Mesodermal cell (in vitro differentiated cells): ENCODE data around the gene GPHN.

Source experiments
- H3K27ac ChIP-seq: 2 replicates; pipeline ENCODE4 v1.7.0; 2013; ENCODE audit warnings: mild to moderate bottlenecking, low read depth, low read length, moderate library complexity; ENCODE audit not compliant: severe bottlenecking
- H3K36me3 ChIP-seq: 2 replicates; pipeline ENCODE4 v1.7.1; 2013; ENCODE audit warnings: mild to moderate bottlenecking, low read length, moderate library complexity; ENCODE audit not compliant: control insufficient read depth, insufficient read depth
- H3K4me1 ChIP-seq: one replicate; pipeline ENCODE4 v1.7.1; 2013; ENCODE audit warnings: mild to moderate bottlenecking, low read length; ENCODE audit not compliant: insufficient read depth, control insufficient read depth, poor library complexity, severe bottlenecking
- H3K4me3 ChIP-seq: 2 replicates; pipeline ENCODE4 v1.7.0; 2013; ENCODE audit warnings: low read length, control low read depth, mild to moderate bottlenecking; ENCODE audit not compliant: insufficient read depth, poor library complexity, severe bottlenecking; ENCODE audit errors: extremely low read depth
- H3K9me3 ChIP-seq: 2 replicates; pipeline ENCODE4 v1.7.1; 2013; ENCODE audit warnings: mild to moderate bottlenecking, low read length, moderate library complexity; ENCODE audit not compliant: control insufficient read depth
- WGBS, 2 experiments: methylation state at CpG; one replicate each; pipeline ENCODE4 v1.1.5; 2013; ENCODE audit warnings: missing lambda C conversion rate in 2 of 2; ENCODE audit not compliant: insufficient coverage in 2 of 2; 5-methylcytosine and 5-hydroxymethylcytosine counted together

Gene GPHN

GRCh38 chr14:66979101-66979974, 471.4 kb downstream of the GPHN start:
- Histone ChIP-seq H3K27ac (no peak overlapping the region), H3K4me3 (no peak overlapping the region), H3K36me3 (no peaks in the 10 kb centered on the region), H3K9me3 (no peaks in the 10 kb centered on the region), H3K4me1 (no peaks in the 10 kb centered on the region)
- WGBS, 2 experiments, result 89 to 100% methylated on average over 2 to 3 of the region's 3 CpGs

- Histone ChIP-seq H3K4me1 (no peaks in the 10 kb centered on the region), H3K27ac (no peak overlapping the region), H3K4me3 (no peak overlapping the region), H3K36me3 (no peaks in the 10 kb centered on the region), H3K9me3 (no peaks in the 10 kb centered on the region)
These were observed 474.3 kb downstream of the GPHN start for GRCh38 chr14:66982247-66982646.

- Histone ChIP-seq H3K4me1 (no peaks in the 10 kb centered on the region), H3K9me3 (no peaks in the 10 kb centered on the region), H3K27ac (no peak overlapping the region), H3K4me3 (no peak overlapping the region), H3K36me3 (no peaks in the 10 kb centered on the region)
- 71% methylated on average over 2 of the region's 2 CpGs; no CpG with 5 or more reads in 1 of the 2 experiments for WGBS, 2 experiments
These were observed 484.8 kb downstream of the GPHN start for GRCh38 chr14:66992776-66993175.

- Histone ChIP-seq H3K36me3 (no peaks in the 10 kb centered on the region), H3K4me3 (no peak overlapping the region), H3K9me3 (no peaks in the 10 kb centered on the region), H3K4me1 (no peaks in the 10 kb centered on the region), H3K27ac (no peak overlapping the region)
- WGBS, 2 experiments, result no CpG with 5 or more reads among the region's 1 CpG
These were observed 485.6 kb downstream of the GPHN start for GRCh38 chr14:66993512-66993911.

- no peaks in the 10 kb centered on the region for H3K4me1 ChIP-seq
- H3K27ac ChIP-seq, result no peak overlapping the region
- H3K36me3 ChIP-seq, result no peaks in the 10 kb centered on the region
- no peak overlapping the region for H3K4me3 ChIP-seq
- H3K9me3 ChIP-seq, result no peaks in the 10 kb centered on the region
- 50% methylated on average over 1 of the region's 3 CpGs; no CpG with 5 or more reads in 1 of the 2 experiments for WGBS, 2 experiments
These were observed 490.1 kb downstream of the GPHN start for GRCh38 chr14:66998013-66998412.

- Histone ChIP-seq H3K4me3 (no peak overlapping the region), H3K27ac (no peak overlapping the region), H3K9me3 (no peaks in the 10 kb centered on the region), H3K4me1 (no peaks in the 10 kb centered on the region), H3K36me3 (no peaks in the 10 kb centered on the region)
These were observed 492.0 kb downstream of the GPHN start for GRCh38 chr14:66999978-67000377.

GRCh38 chr14:67002994-67003753, 495.2 kb downstream of the GPHN start:
- no peaks in the 10 kb centered on the region for H3K4me1 ChIP-seq
- H3K27ac ChIP-seq, result no peak overlapping the region
- no peaks in the 10 kb centered on the region for H3K36me3 ChIP-seq
- no peaks in the 10 kb centered on the region for H3K9me3 ChIP-seq
- H3K4me3 ChIP-seq, result no peak overlapping the region

- Histone ChIP-seq H3K36me3 (no peaks in the 10 kb centered on the region), H3K4me1 (no peaks in the 10 kb centered on the region), H3K27ac (no peak overlapping the region), H3K9me3 (no peaks in the 10 kb centered on the region), H3K4me3 (no peak overlapping the region)
- no CpG with 5 or more reads among the region's 2 CpGs for WGBS, 2 experiments
These were observed 496.6 kb downstream of the GPHN start for GRCh38 chr14:67004521-67004920.

- H3K27ac ChIP-seq, result no peak overlapping the region
- no peaks in the 10 kb centered on the region for H3K36me3 ChIP-seq
- no peaks in the 10 kb centered on the region for H3K9me3 ChIP-seq
- H3K4me1 ChIP-seq, result no peaks in the 10 kb centered on the region
- 100% methylated on average over 1 of the region's 1 CpG; no CpG with 5 or more reads in 1 of the 2 experiments for WGBS, 2 experiments
- H3K4me3 ChIP-seq, result no peak overlapping the region
These were observed 502.7 kb downstream of the GPHN start for GRCh38 chr14:67010602-67011001.

GRCh38 chr14:67016856-67017255, 508.9 kb downstream of the GPHN start:
- Histone ChIP-seq H3K4me1 (no peaks in the 10 kb centered on the region), H3K9me3 (no peaks in the 10 kb centered on the region)

GRCh38 chr14:67018720-67019119, 510.8 kb downstream of the GPHN start:
- H3K4me3 ChIP-seq, result no peak overlapping the region
- H3K27ac ChIP-seq, result no peak overlapping the region
- no peaks in the 10 kb centered on the region for H3K9me3 ChIP-seq
- no peaks in the 10 kb centered on the region for H3K36me3 ChIP-seq
- no peaks in the 10 kb centered on the region for H3K4me1 ChIP-seq

More at GRCh38 chr14:67016856-67017255, 508.9 kb downstream of the GPHN start:
- H3K36me3 ChIP-seq, result no peaks in the 10 kb centered on the region
- no peak overlapping the region for H3K4me3 ChIP-seq
- H3K27ac ChIP-seq, result no peak overlapping the region
